Activated naive CD4-positive, alpha-beta T cell treated with anti-CD3 and anti-CD28 coated beads for 36 hours (primary cell): Measurements from ENCODE around the gene OSCP1. TPM values are rescaled to one million over a fixed set of nuclear protein-coding genes. Genes with fewer than 3 reads are reported as not detected.

ENCODE experiments used
- CTCF ChIA-PET: fragments of 350-600 bp; sonication (Branson Sonifier 250); formaldehyde crosslinking; loops from one replicate; lab custom pipeline; 2021; ENCODE audit warnings: antibody characterized with exemption; lab: Charles Lee
- DNase-seq: peaks from one replicate; pipeline ENCODE4 v3.0.0-alpha.2; 2020
- H3K27ac Mint-ChIP-seq: one replicate; pipeline ENCODE4 v1.8.0; 2021; ENCODE audit warnings: mild to moderate bottlenecking, mixed read lengths
- H3K27me3 Mint-ChIP-seq: one replicate; pipeline ENCODE4 v1.8.0; 2021; ENCODE audit warnings: low read depth, mixed read lengths
- H3K36me3 Mint-ChIP-seq: one replicate; pipeline ENCODE4 v1.8.0; 2021; ENCODE audit warnings: low read depth, mixed read lengths
- H3K4me1 Mint-ChIP-seq: one replicate; pipeline ENCODE4 v1.8.0; 2021; ENCODE audit warnings: low read depth, mixed read lengths
- H3K4me3 Mint-ChIP-seq: one replicate; pipeline ENCODE4 v1.8.0; 2021; ENCODE audit warnings: mild to moderate bottlenecking, moderate library complexity, mixed read lengths
- H3K9me3 Mint-ChIP-seq: one replicate; pipeline ENCODE4 v1.8.0; 2021; ENCODE audit warnings: mixed read lengths
- intact Hi-C: fragments of 100-400 bp; cut with micrococcal nuclease; formaldehyde crosslinking; loops from one replicate; pipeline ENCODE4 v1.15.1; 2023
- total RNA-seq, 2 experiments: library from RNA; stranded (reverse); gene quantifications; one replicate each; pipeline ENCODE4 v1.2.3, GENCODE V29; 2021

OSCP1 gene
- total RNA-seq, 2 experiments from 2014 or later, result 2.2 to 2.6 TPM

GRCh38 chr1:36385410-36386264, 64.6 kb downstream of the OSCP1 start, which contains the start of gene STK40:
Gene STK40 (minus strand): TSS chr1:36385924. CDS start chr1:36361332, 24,592 bp downstream.
- H3K27me3 Mint-ChIP-seq, result no peaks in the 10 kb centered on the region

DNA sequence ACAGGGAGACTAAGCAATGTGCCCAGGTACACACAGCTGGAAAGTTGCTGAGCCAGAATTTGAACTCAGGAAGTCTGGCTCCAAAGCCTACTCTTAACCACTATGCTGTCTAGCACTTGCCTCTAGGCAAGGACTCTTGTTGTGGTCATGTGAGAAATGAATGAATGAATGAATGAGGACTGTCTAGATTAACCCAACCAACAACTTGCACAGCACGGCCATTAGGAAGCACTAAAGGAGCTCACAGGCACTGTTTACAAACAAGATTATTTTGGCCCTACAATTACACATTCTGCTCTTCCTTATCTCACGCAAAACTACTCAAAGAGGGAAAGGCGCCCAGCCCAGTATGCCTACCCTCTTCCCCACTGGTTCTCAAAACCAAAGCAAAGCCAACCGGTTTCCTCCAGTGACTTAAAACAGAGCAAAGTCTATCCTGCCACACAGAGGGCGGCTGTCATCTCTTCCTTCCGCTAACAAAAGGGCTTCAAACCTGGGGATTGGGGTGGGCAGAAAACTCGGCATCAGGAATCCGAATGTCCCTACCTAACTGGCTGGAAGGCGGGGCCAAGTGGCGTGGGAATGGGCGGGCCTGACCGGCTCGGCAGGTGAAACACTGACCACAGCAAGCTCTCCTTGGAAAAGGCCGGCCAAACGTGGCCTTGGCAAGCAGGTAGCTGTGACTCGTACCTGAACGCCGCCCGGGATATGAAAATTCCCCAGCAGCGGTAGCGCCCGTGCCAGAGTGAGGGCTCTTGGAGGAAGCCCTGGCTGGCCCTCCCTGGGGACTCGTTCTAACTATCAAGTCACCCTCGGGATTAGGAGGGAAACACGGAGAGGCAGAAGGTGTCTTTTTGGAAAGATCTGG, 65.5 kb downstream of the OSCP1 start:
- peak; percentile 71 for DNase-seq
- intact Hi-C loops, result loop anchor here (1.0 to 5.0 kb wide), 4 partner anchors 33 to 452 kb away; partner anchors contain the start of gene AGO3
- CTCF ChIA-PET, result interaction anchor here (0.6 to 2.0 kb wide), 8 partner anchors 11 to 235 kb away, joined by 3 to 10 read pairs (median 4); partner anchors contain the start of genes LSM10 and TRAPPC3
- Mint-ChIP-seq H3K4me1 (peaks cover 56% of the 10 kb centered on the region), H3K36me3 (peaks cover 2% of the 10 kb centered on the region), H3K4me3 (peak overlapping the region; percentile 92), H3K27me3 (no peaks in the 10 kb centered on the region), H3K9me3 (no peaks in the 10 kb centered on the region), H3K27ac (peak overlapping the region; percentile 80)

More at GRCh38 chr1:36385410-36386264, 64.6 kb downstream of the OSCP1 start, which contains the start of gene STK40:
- Mint-ChIP-seq H3K9me3 (no peaks in the 10 kb centered on the region), H3K4me1 (peaks cover 55% of the 10 kb centered on the region), H3K36me3 (peaks cover 2% of the 10 kb centered on the region), H3K4me3 (peak within 1 kb of the TSS; percentile 92), H3K27ac (peak within 1 kb of the TSS; percentile 99)
- intact Hi-C loops, result loop anchor here (1.0 to 5.0 kb wide), 13 partner anchors 12 to 1092 kb away; partner anchors contain the start of genes AGO3, LSM10, THRAP3 and TRAPPC3
- CTCF ChIA-PET, result interaction anchor here (0.5 to 2.0 kb wide), 12 partner anchors 10 to 1607 kb away, joined by 3 to 22 read pairs (median 4); partner anchors contain the start of gene LSM10
- peak; percentile 99 for DNase-seq

DNA sequence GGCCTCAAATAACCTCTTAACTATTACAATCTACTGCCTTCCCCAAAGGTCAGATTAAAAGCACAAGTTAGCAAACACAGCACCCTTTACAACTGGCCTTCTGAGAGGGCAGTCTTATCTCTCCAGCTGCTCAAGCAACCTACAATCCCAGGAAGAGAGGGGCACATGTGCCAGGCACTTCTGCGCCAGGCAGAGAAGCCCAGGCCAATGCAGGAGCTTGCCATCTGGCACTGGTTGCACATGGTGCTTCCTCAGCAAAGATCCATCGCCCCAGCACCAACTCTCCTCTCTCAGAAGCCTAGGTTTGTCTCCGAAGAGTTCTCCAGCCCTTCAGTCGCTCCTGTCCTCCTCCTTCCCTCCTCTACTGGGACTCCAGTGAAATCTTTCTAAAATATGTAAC, 67.0 kb downstream of the OSCP1 start:
- H3K27ac Mint-ChIP-seq, result no peak overlapping the region

GRCh38 chr1:36382669-36383068, 67.6 kb downstream of the OSCP1 start:
- H3K27ac Mint-ChIP-seq, result no peak overlapping the region
- no peak for DNase-seq
- H3K9me3 Mint-ChIP-seq, result no peaks in the 10 kb centered on the region
- intact Hi-C loops, result no loop called here
- H3K27me3 Mint-ChIP-seq, result no peaks in the 10 kb centered on the region
- no peak overlapping the region for H3K4me3 Mint-ChIP-seq
- CTCF ChIA-PET, result interaction anchor here (0.8 to 1.0 kb wide), 2 partner anchors 14 to 97 kb away, joined by 3 read pairs; no protein-coding TSS in a partner anchor
- peaks cover 2% of the 10 kb centered on the region for H3K36me3 Mint-ChIP-seq
- H3K4me1 Mint-ChIP-seq, result peaks cover 66% of the 10 kb centered on the region

More for the DNA sequence above, 67.0 kb downstream of the OSCP1 start:
- no peak for DNase-seq
- peaks cover 2% of the 10 kb centered on the region for H3K36me3 Mint-ChIP-seq
- intact Hi-C loops, result no loop called here
- no peak overlapping the region for H3K4me3 Mint-ChIP-seq
- no peaks in the 10 kb centered on the region for H3K27me3 Mint-ChIP-seq
- CTCF ChIA-PET, result interaction anchor here (1.4 kb wide), 1 partner anchor 234 kb away, joined by 3 read pairs; the partner anchor contains the start of gene TRAPPC3
- H3K9me3 Mint-ChIP-seq, result no peaks in the 10 kb centered on the region
- peaks cover 63% of the 10 kb centered on the region for H3K4me1 Mint-ChIP-seq

DNA sequence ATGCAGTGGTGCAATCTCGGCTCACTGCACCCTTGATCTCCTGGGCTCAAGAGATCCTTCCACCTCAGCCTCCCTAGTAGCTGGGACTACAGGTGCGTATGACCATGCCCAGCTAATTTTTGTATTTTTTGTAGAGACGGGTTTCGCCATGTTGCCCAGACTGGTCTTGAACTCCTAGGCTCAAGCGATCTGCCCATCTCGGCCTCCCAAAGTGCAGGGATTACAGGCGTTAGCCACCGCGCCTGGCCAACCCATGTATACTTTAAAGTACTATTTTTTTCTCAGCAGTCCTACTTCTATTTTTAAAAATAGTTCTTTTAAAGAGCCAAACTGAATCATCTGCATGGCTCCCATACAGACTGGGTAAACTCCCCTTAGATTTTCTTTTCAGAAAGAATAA, 68.0 kb downstream of the OSCP1 start:
- Mint-ChIP-seq H3K36me3 (peaks cover 5% of the 10 kb centered on the region), H3K27ac (no peak overlapping the region), H3K4me1 (peaks cover 64% of the 10 kb centered on the region), H3K9me3 (no peaks in the 10 kb centered on the region), H3K4me3 (no peak overlapping the region), H3K27me3 (no peaks in the 10 kb centered on the region)
- intact Hi-C loops, result no loop called here
- DNase-seq, result no peak
- CTCF ChIA-PET, result interaction anchor here (0.7 to 1.0 kb wide), 3 partner anchors 13 to 96 kb away, joined by 3 to 4 read pairs (median 3); no protein-coding TSS in a partner anchor

DNA sequence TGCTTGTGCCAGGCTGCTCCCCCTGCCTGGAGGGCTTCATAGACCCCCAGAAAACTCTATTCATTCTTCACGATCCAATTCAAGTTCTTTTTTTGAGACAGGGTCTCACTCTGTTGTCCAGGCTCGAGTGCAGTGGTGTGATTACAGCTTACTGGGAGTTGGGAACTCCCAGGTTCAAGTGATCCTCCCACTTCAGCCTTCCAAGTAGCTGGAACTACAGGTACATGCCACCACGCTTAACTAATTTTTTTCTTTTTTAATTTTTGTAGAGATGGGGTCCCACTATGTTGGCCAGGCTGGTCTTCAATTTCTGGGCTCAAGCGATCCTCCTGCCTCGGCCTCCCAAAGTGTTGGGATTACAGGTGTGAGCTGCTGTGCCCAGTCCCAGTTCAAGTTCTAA, 68.8 kb downstream of the OSCP1 start:
- peaks cover 5% of the 10 kb centered on the region for H3K36me3 Mint-ChIP-seq
- peaks cover 58% of the 10 kb centered on the region for H3K4me1 Mint-ChIP-seq
- no peak for DNase-seq
- no peak overlapping the region for H3K4me3 Mint-ChIP-seq
- intact Hi-C loops, result no loop called here
- no peaks in the 10 kb centered on the region for H3K27me3 Mint-ChIP-seq
- CTCF ChIA-PET, result interaction anchor here (0.7 kb wide), 1 partner anchor 60 kb away, joined by 4 read pairs; no protein-coding TSS in a partner anchor
- no peaks in the 10 kb centered on the region for H3K9me3 Mint-ChIP-seq
- H3K27ac Mint-ChIP-seq, result no peak overlapping the region

GRCh38 chr1:36380782-36381181, 69.5 kb downstream of the OSCP1 start:
- intact Hi-C loops, result no loop called here
- Mint-ChIP-seq H3K36me3 (peaks cover 5% of the 10 kb centered on the region), H3K9me3 (no peaks in the 10 kb centered on the region), H3K27ac (peak overlapping the region; percentile 33), H3K27me3 (no peaks in the 10 kb centered on the region), H3K4me3 (no peak overlapping the region), H3K4me1 (peaks cover 64% of the 10 kb centered on the region)
- no peak for DNase-seq
- CTCF ChIA-PET, result interaction anchor here (1.1 kb wide), 1 partner anchor 12 kb away, joined by 3 read pairs; no protein-coding TSS in a partner anchor

- peaks cover 5% of the 10 kb centered on the region for H3K36me3 Mint-ChIP-seq
- intact Hi-C loops, result no loop called here
- H3K9me3 Mint-ChIP-seq, result no peaks in the 10 kb centered on the region
- H3K4me1 Mint-ChIP-seq, result peaks cover 69% of the 10 kb centered on the region
- H3K27me3 Mint-ChIP-seq, result no peaks in the 10 kb centered on the region
- peak overlapping the region; percentile 20 for H3K27ac Mint-ChIP-seq
- no peak for DNase-seq
- CTCF ChIA-PET, result interaction anchor here (1.1 kb wide), 1 partner anchor 12 kb away, joined by 3 read pairs; no protein-coding TSS in a partner anchor
- no peak overlapping the region for H3K4me3 Mint-ChIP-seq
Observed at GRCh38 chr1:36380143-36380619, 70.1 kb downstream of the OSCP1 start.

DNA sequence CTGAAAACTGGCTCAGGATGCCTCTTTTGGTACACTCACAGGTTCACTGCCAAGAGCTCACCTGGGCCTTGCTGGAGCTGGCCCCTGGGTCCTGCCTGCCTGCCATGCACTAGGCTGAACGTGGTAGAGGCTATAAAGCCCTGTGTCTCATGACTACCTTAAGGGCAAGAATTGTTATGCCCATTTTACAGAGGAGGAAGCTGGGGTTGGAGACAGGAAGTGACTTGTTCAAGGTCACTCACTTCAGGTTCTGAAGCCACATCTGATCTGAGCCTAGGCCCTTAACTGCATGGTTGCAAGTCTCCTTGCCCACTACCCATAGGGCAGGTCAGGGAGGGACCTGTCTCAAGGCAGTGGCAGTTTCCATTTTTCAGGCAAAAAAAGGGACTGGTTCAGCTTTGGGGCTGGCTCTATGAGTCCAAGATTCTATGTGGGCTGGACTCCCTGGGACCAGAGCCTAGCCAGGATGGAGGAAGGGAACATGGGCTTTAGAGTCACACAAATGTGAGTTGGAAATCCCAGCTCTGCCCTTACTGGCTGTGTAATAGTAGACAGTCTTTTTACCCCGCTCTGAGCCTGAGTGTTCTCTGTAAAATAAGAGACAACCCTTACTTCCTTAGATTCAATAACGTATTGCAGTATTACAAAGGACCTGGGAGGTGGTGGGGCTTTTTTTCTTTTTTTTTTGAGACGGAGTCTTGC, 72.3 kb downstream of the OSCP1 start:
- H3K4me1 Mint-ChIP-seq, result peaks cover 74% of the 10 kb centered on the region
- DNase-seq, result no peak
- H3K27ac Mint-ChIP-seq, result peak overlapping the region; percentile 46
- peaks cover 6% of the 10 kb centered on the region for H3K36me3 Mint-ChIP-seq
- no peaks in the 10 kb centered on the region for H3K27me3 Mint-ChIP-seq
- intact Hi-C loops, result no loop called here
- CTCF ChIA-PET, result interaction anchor here (1.3 kb wide), 1 partner anchor 35 kb away, joined by 5 read pairs; no protein-coding TSS in a partner anchor
- H3K9me3 Mint-ChIP-seq, result no peaks in the 10 kb centered on the region
- no peak overlapping the region for H3K4me3 Mint-ChIP-seq

- DNase-seq, result no peak
- CTCF ChIA-PET, result interaction anchor here (0.7 to 2.8 kb wide), 2 partner anchors 30 to 209 kb away, joined by 4 to 9 read pairs; no protein-coding TSS in a partner anchor
- Mint-ChIP-seq H3K27me3 (no peaks in the 10 kb centered on the region), H3K4me1 (peaks cover 65% of the 10 kb centered on the region), H3K36me3 (peaks cover 4% of the 10 kb centered on the region), H3K4me3 (no peak overlapping the region), H3K9me3 (no peaks in the 10 kb centered on the region), H3K27ac (peak overlapping the region; percentile 93)
- intact Hi-C loops, result no loop called here
Observed at GRCh38 chr1:36372617-36373016, 77.6 kb downstream of the OSCP1 start.
